GM19452 (cell line): ENCODE measurements around the gene OVOL2.

Experiments used
- ATAC-seq: cut with Tn5 transposase; IDR thresholded peaks from one replicate; pipeline ENCODE4 v1.9.1; 2021; ENCODE audit not compliant: unreplicated experiment

Gene OVOL2

GRCh38 chr20:17990278-17990972, 67.3 kb downstream of the OVOL2 start:
- no peak for ATAC-seq

- ATAC-seq = no peak
Measured at GRCh38 chr20:17987988-17988387, 69.7 kb downstream of the OVOL2 start.

- ATAC-seq = no peak
Measured at GRCh38 chr20:17985388-17986018, 72.2 kb downstream of the OVOL2 start.

GRCh38 chr20:17976305-17976704, 81.4 kb downstream of the OVOL2 start:
- no peak for ATAC-seq
